ENCODE results near the gene BATF2. TPM values are rescaled to one million over a fixed set of nuclear protein-coding genes. Genes with fewer than 3 reads are reported as not detected.
A peak's percentile ranks its signal among the peaks of the same experiment; 100 is the strongest.
"Not testable (repeated sequence)": the region's sequence is repeated elsewhere in the genome, so short reads cannot be mapped to it uniquely, and the experiment has no call there.

The BATF2 gene
- 0.51 TPM in 1 of 2 replicates, not detected in the other for total RNA-seq (2014; rRNA removed; shearing (Covaris generic))

DNA sequence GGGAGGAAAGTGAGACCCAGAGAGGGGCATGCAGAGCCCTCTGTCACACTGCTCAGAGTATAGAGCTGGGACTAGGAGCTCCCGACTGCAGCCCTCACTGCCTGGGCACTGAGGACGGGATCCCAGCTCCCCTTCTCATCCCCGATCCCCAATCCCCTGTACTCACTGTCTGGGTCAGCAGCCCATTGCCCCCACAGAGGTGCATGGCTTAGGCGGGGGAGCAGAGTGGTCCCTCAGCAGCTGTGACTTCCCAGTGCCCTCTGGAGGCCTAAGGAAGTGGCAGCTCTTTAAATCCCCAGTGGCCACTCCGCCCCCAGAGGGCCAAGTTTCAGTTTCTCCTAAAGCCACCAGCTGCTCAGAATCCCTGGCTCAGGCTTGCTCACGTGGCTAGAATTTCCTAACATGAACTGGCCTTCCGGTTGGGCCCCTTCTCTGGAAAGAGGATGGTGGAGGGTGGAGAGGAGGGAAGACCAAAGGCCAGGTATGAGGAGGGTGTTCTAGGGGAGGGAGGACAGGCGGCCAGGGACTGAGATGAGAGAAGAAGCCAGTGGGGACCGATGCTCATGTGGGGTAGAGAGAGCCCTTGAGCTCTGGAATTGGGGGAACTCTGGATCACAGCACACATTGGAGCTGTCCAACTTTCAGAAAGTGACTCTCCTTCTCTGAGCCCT, at the start of gene BATF2:
BATF2 (minus strand) TSS at position 262 of the 671 bp plus-strand sequence; CDS start at position 205, 57 bp downstream.
- DNase-seq (ENCODE audit: low read depth), result peak; percentile 76

DNA sequence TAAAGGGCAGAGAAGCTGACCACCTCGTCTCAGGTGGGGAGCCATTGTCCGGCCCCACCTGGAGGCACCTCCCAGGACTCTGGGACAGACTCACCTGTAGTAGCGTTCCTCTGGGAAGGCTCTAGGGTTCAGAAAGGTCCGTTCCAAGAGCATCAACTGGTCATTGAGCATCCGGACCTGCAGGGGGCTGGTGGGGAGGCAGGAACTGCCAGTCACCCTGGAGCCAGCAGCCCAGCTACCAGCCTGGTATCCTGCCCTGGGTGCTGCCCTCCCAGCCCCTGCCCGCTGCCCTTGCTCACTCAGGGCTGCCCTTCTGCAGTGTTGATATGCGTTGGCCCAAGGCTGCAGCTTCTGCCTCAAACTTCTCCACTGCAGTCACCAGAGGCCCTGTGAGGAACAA, 49.0 kb upstream of the BATF2 start:
- no peak for DNase-seq (ENCODE audit: low read depth)

DNA sequence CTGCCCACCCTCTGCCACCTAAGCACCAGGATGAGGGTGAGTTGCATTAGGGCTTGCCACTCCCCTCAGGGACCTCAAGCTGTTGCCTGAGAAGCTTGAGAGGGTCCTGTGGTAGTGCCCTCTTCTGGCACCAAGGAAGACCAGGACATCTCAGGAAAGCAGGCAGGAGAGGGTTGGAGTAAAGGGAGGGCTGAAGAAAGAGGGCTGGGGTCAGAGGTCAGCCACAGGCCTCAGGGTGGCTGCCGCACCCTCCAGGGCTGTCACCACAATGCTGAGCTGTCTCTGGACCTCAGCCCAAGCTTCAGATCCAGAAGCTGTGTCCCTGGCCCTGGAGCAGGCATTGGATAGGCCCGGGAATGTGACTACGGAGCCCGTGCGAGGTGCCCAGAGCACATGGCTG, 48.3 kb upstream of the BATF2 start:
- no peak for DNase-seq (ENCODE audit: low read depth)

GRCh38 chr11:65043881-65044501, 47.2 kb upstream of the BATF2 start:
- no peak for DNase-seq (ENCODE audit: low read depth)

DNA sequence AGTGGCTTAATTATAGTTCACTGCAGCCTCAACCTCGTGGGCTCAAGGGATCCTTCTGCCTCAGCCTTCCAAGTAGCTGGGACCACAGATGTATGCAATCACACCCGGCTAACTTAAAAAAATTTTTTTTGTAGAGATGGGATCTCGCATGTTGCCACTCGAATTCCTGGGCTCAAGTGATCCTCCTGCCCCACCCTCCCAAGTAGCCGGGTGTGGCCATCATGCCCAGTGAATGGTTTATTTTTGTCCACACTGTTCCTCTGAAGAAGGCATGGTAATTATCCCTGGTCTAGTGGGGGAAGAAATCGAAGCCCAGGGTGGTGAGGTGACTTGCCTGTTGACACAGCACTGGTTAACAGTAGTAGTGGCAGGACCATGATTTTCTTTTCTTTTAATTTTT, 46.1 kb upstream of the BATF2 start:
- no peak for DNase-seq (ENCODE audit: low read depth)

DNA sequence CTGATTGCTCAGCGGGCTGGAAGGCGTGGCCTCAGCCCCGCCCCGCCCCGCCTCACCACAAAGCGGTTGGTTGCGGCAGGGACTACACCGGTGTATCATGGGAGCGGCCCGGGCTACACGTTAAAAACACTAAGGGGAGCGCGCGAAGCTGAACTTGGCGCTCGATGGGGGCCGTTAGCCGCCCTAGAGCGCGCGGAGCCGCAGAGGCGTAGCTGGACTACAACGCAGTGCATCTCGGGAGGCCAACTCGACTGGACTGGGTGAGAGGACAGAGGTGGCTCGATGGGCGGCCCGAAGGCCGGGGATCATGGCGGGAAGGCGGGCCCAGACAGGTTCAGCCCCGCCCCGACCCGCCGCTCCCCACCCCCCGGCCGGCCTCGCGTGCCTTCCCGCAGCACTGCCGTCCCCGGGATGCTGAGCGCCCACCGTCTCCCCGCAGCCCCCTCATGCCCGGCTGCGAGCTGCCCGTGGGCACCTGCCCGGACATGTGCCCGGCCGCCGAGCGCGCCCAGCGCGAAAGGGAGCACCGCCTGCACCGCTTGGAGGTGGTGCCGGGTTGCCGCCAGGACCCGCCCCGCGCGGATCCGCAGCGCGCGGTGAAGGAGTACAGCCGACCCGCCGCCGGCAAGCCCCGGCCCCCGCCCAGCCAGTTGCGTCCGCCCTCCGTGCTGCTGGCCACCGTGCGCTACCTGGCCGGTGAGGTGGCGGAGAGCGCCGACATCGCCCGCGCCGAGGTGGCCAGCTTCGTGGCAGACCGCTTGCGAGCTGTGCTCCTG, 44.3 kb upstream of the BATF2 start, which contains the start of gene SAC3D1:
SAC3D1 (plus strand) TSS at position 364 of the 776 bp plus-strand sequence; CDS start at position 447, 83 bp downstream.
- peak; percentile 98 for DNase-seq (ENCODE audit: low read depth)

DNA sequence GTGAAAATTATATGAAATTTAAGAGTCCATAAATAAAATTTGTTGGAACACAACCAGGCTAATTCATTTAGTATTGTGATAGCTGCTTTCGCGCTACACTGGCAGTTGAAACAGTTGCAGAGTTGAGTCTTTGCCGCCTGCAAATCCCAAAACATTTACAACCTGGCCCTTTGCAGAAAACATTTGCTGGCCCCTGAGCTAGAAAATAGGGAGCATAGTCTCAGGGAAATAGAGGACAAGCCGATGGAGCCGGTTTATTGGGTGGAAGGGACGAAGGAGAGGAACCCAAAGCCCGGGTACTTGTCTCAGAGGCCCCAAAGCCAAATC, 43.7 kb upstream of the BATF2 start:
- DNase-seq (ENCODE audit: low read depth), result no peak

DNA sequence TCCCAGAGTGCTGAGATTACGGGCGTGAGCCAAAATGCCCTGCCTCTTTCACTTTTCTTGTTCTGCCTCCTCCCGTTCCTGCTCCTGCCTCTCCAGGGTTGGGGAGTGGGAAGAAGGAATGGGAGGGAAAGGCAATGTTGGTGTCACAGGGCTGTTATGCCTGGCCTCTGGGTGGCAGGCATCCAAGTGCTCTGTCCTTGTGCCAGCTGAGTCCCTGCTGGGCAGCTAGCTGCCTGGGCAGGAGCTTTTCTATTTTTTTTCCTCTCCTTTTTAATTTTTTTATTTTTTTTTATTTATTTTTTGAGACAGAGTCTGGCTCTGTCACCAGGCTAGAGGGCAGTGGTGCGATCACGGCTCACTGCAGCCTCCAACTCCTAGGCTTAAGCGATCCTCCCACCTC, 40.2 kb upstream of the BATF2 start:
- DNase-seq (ENCODE audit: low read depth), result no peak

DNA sequence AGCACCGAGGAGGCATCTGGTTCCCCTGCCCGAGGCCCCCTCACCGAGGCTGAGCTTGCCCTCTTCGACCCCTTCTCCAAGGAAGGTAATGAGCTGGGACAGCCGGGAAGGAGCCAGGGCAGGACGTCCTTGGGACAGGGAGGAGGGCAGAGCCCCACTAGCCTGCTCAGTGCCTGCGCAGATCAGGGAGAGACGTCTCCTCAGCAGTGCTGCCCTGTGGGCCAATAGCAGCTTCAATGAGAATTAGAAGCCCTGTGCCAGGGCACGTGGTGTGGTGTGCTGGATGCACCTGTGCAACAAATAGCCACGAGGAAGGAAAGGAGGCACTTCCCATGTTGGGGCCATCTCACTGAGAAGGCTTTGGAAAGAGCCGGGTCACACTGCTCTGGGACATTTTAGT, 38.8 kb upstream of the BATF2 start:
- no peak for DNase-seq (ENCODE audit: low read depth)

- DNase-seq (ENCODE audit: low read depth), result no peak
These were observed 37.7 kb upstream of the BATF2 start for GRCh38 chr11:65034423-65034822.

- no peak for DNase-seq (ENCODE audit: low read depth)
These were observed 35.4 kb upstream of the BATF2 start for GRCh38 chr11:65032216-65032615.

GRCh38 chr11:65027213-65028067, 30.7 kb upstream of the BATF2 start, which contains the start of gene SNX15:
SNX15 (plus strand) TSS chr11:65027439; CDS start chr11:65027538, 99 bp downstream.
- peak; percentile 96 for DNase-seq (ENCODE audit: low read depth)

GRCh38 chr11:65026810-65027209, 30.0 kb upstream of the BATF2 start:
- DNase-seq (ENCODE audit: low read depth), result no peak

GRCh38 chr11:65023502-65023901, 26.7 kb upstream of the BATF2 start:
- not testable (repeated sequence) for DNase-seq (ENCODE audit: low read depth)

DNA sequence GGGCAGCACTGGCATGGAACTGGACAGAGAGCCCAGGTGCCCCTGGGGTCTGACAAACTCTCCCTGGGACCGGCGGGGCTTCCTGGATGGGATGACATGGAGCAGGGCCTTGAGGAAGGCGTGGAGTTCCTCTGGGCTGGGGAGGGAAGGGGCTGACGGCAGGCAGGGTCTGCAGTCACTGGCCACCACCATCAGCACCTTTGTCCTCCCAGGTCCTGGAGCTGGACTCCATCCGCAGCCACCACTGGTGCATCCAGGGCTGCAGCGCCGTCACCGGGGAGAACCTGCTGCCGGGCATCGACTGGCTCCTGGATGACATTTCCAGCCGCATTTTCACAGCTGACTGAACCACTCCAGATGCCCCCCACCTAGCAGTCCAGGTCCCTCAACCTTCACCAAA, 24.7 kb upstream of the BATF2 start:
- no peak for DNase-seq (ENCODE audit: low read depth)

DNA sequence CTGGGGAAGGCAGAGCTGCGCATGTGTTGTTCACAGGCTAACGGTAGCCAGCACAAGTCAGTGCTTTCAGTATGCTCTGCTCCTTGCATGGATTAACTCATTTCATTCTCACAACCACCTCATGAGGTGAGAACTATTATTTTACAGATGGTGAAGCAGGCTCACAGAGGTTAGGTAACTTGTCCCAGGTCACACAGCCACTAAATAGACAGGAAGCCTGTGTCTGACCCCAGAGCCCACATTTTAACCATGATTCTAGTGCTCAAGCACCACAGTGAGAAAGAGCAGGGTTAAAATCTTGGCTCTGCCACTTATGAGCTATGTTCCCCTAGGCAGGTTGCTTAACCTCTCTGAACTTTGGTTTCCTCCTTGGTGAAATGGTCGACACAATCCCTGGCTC, 24.2 kb upstream of the BATF2 start:
- DNase-seq (ENCODE audit: low read depth), result no peak

DNA sequence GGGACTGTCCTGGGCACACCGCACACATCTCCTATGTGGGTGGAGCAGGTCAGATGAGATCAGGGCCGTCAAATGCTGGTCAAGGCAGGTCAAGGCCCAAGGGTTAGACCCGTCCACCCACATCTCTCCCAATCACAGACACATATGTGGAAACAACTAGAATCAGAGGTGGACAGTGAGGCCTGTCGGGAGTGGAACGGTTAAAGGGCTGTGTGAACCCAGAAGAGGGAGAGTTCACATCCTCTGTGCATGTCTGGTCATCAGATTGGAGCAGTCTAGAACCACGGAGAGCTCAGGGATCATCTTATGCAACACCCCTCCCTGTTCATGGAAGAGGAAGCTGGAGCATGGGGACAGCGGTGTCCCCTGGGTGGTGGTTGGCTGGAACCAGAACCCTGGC, 23.1 kb upstream of the BATF2 start:
- DNase-seq (ENCODE audit: low read depth), result no peak

DNA sequence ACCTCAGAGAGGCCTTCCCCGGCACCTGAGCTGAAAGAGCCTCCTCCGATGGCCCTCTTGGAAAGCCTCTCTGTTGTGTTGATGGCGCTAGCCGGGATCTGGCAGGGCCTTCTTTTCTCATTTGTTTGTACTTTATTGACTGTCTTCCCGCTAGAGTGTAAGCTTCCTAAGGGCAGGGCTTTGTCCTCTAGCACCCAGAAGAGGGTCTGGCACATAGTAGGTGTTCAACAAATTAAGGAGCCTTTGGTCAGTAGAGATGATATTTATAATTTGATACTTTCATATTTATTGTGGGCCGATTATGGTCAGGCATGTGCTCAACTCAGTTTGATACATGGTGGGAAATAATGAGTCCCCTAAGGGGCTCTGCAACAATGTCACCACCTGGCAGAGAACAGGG, 21.2 kb upstream of the BATF2 start:
- DNase-seq (ENCODE audit: low read depth), result no peak

DNA sequence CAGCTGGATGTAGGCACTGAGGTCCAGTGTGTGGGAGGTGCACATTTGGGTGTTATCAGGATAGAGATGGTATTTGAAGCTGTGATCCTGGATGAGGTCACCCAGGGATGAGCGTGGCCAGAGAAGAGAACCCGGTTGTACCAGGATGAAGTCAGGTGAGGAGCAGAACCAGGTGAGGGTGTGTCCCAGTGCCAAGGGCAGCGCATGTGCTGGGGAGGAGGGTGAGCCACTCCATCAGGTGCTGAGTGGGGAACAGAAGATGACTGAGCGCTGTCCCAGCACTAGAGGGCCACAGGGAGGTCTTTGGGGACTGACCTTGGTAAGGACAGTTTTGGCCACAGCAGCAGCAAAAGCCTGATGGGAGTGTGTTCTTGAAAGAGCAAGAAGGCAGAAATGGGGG, 19.9 kb upstream of the BATF2 start:
- no peak for DNase-seq (ENCODE audit: low read depth)

- no peak for DNase-seq (ENCODE audit: low read depth)
These were observed 18.0 kb upstream of the BATF2 start for GRCh38 chr11:65014726-65015227.

- DNase-seq (ENCODE audit: low read depth), result peak; percentile 94
These were observed 17.3 kb upstream of the BATF2 start, which contains the start of gene ARL2 for GRCh38 chr11:65013888-65014725. ARL2 (plus strand) TSS chr11:65014160; CDS start chr11:65014208, 48 bp downstream.

Data from Daoy (cell line).